Right lobe of liver (tissue), 4 donors: Measurements from ENCODE around the gene CIAO1.
A peak's percentile ranks its signal among the peaks of the same experiment; 100 is the strongest.

Source experiments
- POLR2A ChIP-seq: fragments of 450-650 bp; IDR thresholded peaks from one replicate; pipeline ENCODE4 v1.6.1; 2017; ENCODE audit warnings: antibody characterized with exemption, mild to moderate bottlenecking
- TF ChIP-seq, protein P1 (sequence below), 4 donors: fragments of 200-600 bp in 3 of 4; fragments of 450-650 bp in 1 of 4; IDR thresholded peaks; one replicate each; pipeline versions ENCODE4 v1.5.1 to v1.8.0; 2016 to 2022; ENCODE audit warnings: antibody characterized with exemption in 4 of 4, mild to moderate bottlenecking in 2 of 4
- donor health status: DM: no; HTN: no; CAD: no.
- donor health status: DM: no; HTN: no; CAD: no.
- donor health status: DM: no; HTN: yes; CAD: no.

DNA sequence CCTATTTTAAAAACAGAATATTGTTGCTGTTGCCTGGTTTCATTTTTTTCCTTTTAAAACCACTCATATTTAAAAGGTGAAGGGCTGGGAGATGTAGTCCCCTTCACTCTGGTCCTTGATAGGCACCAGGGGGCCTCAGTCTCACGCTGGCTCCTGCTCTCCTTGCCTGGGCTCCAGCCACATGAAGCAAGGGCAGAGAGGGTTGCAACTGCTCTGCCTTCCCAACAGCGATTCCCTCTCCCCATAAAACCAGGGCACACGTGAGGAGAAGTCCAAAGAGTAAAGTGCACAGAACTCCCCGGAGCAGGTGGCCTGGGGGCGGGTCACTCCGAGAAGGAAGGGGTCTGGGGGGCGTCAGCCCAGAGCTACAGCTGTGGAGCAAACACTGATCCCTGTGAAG is 13.0 kb upstream of the CIAO1 start:
- no peak for TF ChIP-seq POLR2A
- TF ChIP-seq, protein P1, sequence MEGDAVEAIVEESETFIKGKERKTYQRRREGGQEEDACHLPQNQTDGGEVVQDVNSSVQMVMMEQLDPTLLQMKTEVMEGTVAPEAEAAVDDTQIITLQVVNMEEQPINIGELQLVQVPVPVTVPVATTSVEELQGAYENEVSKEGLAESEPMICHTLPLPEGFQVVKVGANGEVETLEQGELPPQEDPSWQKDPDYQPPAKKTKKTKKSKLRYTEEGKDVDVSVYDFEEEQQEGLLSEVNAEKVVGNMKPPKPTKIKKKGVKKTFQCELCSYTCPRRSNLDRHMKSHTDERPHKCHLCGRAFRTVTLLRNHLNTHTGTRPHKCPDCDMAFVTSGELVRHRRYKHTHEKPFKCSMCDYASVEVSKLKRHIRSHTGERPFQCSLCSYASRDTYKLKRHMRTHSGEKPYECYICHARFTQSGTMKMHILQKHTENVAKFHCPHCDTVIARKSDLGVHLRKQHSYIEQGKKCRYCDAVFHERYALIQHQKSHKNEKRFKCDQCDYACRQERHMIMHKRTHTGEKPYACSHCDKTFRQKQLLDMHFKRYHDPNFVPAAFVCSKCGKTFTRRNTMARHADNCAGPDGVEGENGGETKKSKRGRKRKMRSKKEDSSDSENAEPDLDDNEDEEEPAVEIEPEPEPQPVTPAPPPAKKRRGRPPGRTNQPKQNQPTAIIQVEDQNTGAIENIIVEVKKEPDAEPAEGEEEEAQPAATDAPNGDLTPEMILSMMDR (IDR thresholded peaks at IDR 0.05), result peak in 3 of 4 donors; percentile 38 to 52 (median 41)
